WTC11 (cell line): ENCODE data around the gene CDK18. TPM values are rescaled to one million over a fixed set of nuclear protein-coding genes. Genes with fewer than 3 reads are reported as not detected.

Source experiments
- ATAC-seq: fragments of 200-7000 bp; cut with Tn5 transposase; 2 replicates; pipeline ENCODE4 v1.10.0; 2021; ENCODE audit warnings: mild to moderate bottlenecking, moderate library complexity
- CTCF ChIA-PET: fragments of 300-600 bp; sonication (Branson Sonifier 250); formaldehyde crosslinking; loops from one replicate; lab custom pipeline; 2021; ENCODE audit warnings: antibody characterized with exemption; lab: Charles Lee
- POLR2A ChIA-PET: fragments of 350-600 bp; sonication (Branson Sonifier 250); formaldehyde crosslinking; loops from one replicate; lab custom pipeline; 2021; ENCODE audit warnings: antibody characterized with exemption; lab: Charles Lee
- DNase-seq: peaks from one replicate; pipeline ENCODE4 v3.0.0; 2021; ENCODE audit warnings: low spot score
- H3K27ac Mint-ChIP-seq: 2 replicates; pipeline ENCODE4 v1.8.0; 2021; ENCODE audit warnings: mixed read lengths
- H3K27me3 Mint-ChIP-seq: 2 replicates; pipeline ENCODE4 v1.8.0; 2021; ENCODE audit warnings: low read depth, mild to moderate bottlenecking, moderate library complexity, mixed read lengths
- H3K36me3 Mint-ChIP-seq: 2 replicates; pipeline ENCODE4 v1.8.0; 2021; ENCODE audit warnings: mixed read lengths
- H3K4me1 Mint-ChIP-seq: 2 replicates; pipeline ENCODE4 v1.8.0; 2022; ENCODE audit warnings: mixed read lengths
- H3K4me3 Mint-ChIP-seq: 2 replicates; pipeline ENCODE4 v1.8.0; 2021; ENCODE audit warnings: mild to moderate bottlenecking, moderate library complexity, mixed read lengths
- H3K9me3 Mint-ChIP-seq: 2 replicates; pipeline ENCODE4 v1.8.0; 2021; ENCODE audit warnings: mixed read lengths
- CDX4 ChIP-seq: fragments of 250-450 bp; sonication (Bioruptor Pico); IDR thresholded peaks from 2 replicates; pipeline ENCODE4 v1.9.0; 2021; ENCODE audit warnings: moderate library complexity, mild to moderate bottlenecking, inconsistent platforms, borderline replicate concordance
- FOXP1 ChIP-seq: sonication (generic); formaldehyde crosslinking; IDR thresholded peaks from 2 replicates; pipeline ENCODE4 v1.8.0; 2022; ENCODE audit warnings: missing genetic modification reagents, mild to moderate bottlenecking, moderate library complexity, borderline replicate concordance
- MLX ChIP-seq: sonication (generic); formaldehyde crosslinking; IDR thresholded peaks from 2 replicates; pipeline ENCODE4 v1.8.1; 2023; ENCODE audit warnings: mild to moderate bottlenecking, missing genetic modification reagents, moderate library complexity
- MYBL2 ChIP-seq: sonication (generic); formaldehyde crosslinking; IDR thresholded peaks from 2 replicates; pipeline ENCODE4 v1.8.1; 2023; ENCODE audit warnings: mild to moderate bottlenecking, moderate library complexity, missing genetic modification reagents
- NFATC4 ChIP-seq: fragments of 250-450 bp; sonication (Bioruptor Pico); IDR thresholded peaks from 2 replicates; pipeline ENCODE4 v1.9.0; 2021; ENCODE audit warnings: mild to moderate bottlenecking
- PRDM15 ChIP-seq: sonication (generic); formaldehyde crosslinking; IDR thresholded peaks from 2 replicates; pipeline ENCODE4 v1.8.0; 2022; ENCODE audit warnings: missing genetic modification reagents
- RORB ChIP-seq: fragments of 250-450 bp; sonication (Bioruptor Pico); IDR thresholded peaks from 2 replicates; pipeline ENCODE4 v1.9.0; 2021; ENCODE audit warnings: mild to moderate bottlenecking
- SP1 ChIP-seq: sonication (generic); formaldehyde crosslinking; conservative IDR thresholded peaks from 2 replicates; pipeline ENCODE4 v1.8.1; 2022; ENCODE audit warnings: missing genetic modification reagents
- TCF7 ChIP-seq: sonication (generic); formaldehyde crosslinking; IDR thresholded peaks from 2 replicates; pipeline ENCODE4 v1.8.0; 2022; ENCODE audit warnings: mild to moderate bottlenecking, low read depth, missing genetic modification reagents, moderate library complexity
- ZNF219 ChIP-seq: sonication (generic); formaldehyde crosslinking; IDR thresholded peaks from 2 replicates; pipeline ENCODE4 v1.8.0; 2023; ENCODE audit warnings: missing genetic modification reagents, mild to moderate bottlenecking, borderline replicate concordance
- ZNF512 ChIP-seq: sonication (generic); formaldehyde crosslinking; IDR thresholded peaks from 2 replicates; pipeline ENCODE4 v1.8.1; 2022; ENCODE audit warnings: missing genetic modification reagents, borderline replicate concordance
- total RNA-seq: library from RNA; stranded (reverse); gene quantifications from 3 replicates; pipeline ENCODE4 v1.2.3, GENCODE V29; 2021
- TF ChIP-seq, protein P1 (sequence below): sonication (generic); formaldehyde crosslinking; IDR thresholded peaks from 2 replicates; pipeline ENCODE4 v1.8.0; 2022; ENCODE audit warnings: mild to moderate bottlenecking, missing genetic modification reagents
- TF ChIP-seq, protein P2 (sequence below): sonication (generic); formaldehyde crosslinking; IDR thresholded peaks from 2 replicates; pipeline ENCODE4 v1.8.1; 2023; ENCODE audit warnings: mild to moderate bottlenecking, missing genetic modification reagents
- TF ChIP-seq, protein P3 (sequence below): sonication (generic); formaldehyde crosslinking; IDR thresholded peaks from 2 replicates; pipeline ENCODE4 v1.8.0; 2022; ENCODE audit warnings: mild to moderate bottlenecking, missing genetic modification reagents

The CDK18 gene
- total RNA-seq, 1 experiment from 2014 or later = 71.9 TPM

DNA sequence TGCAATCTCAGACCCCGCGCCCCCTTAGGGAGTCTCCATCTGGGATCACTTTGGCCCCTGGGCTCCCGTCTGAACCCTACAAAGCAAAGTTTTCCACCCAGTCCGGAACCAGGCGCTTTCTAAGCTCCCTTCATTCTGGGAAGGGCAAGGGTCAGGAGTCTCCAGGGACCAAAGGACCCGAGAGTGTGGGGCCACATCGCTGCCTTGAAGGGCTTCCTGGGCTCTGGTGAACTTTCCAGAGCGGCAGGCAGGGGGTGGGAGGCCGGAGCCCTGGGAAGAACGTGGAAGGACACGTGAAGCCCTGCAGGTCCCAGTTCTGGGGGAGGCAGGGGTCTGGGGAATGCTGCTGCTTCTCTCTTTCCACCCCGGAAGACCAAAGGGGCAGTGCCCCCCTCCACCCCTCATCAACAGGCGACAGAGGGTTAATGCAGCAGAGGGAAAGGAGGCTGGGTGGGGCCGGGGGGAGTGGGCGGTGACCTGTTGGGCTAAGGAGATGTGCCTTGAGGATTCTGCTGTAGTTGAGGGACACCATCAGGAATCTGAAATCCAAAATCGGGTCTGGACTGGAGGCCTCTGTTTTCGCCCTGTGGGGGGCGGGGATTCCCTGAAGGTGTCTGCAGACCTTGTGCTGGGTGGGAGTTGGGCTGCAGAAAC is 734 bp downstream of the CDK18 start:
- peaks cover 57% of the 10 kb centered on the region for H3K4me1 Mint-ChIP-seq
- DNase-seq (peak; percentile 50), ATAC-seq (peak; percentile 10)

DNA sequence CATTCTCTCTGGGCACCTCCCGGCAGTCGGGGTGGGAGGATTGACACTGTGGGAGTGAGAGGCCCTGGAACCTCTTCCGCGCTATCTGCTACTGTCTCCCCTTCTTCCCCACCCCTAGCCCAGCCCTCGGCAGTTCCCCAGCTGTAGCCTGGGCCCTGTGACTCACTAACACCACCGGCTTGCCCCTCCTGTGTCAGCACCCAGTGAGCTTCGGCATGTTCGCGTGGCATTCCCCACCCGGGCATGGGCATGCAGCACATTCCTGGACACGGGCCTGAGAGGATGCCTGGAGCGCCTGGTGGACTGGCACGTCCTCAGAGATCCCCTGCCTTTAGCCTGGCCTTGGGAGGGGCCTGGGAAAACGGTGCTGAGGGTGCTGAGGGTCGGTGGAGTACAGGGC is 1.3 kb downstream of the CDK18 start:
- H3K27ac Mint-ChIP-seq = no peak overlapping the region
- peak; percentile 80; the same call in 1 of the 2 replicates for TF ChIP-seq FOXP1 (CRISPR knock-in tag)
- TF ChIP-seq MYBL2 = 0 out of 2 replicates have a peak, but pooled peaks have one; percentile 37
- TF ChIP-seq, protein P1, sequence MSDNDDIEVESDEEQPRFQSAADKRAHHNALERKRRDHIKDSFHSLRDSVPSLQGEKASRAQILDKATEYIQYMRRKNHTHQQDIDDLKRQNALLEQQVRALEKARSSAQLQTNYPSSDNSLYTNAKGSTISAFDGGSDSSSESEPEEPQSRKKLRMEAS = 0 out of 2 replicates have a peak, but pooled peaks have one; percentile 26
- no peak for TF ChIP-seq RORB (CRISPR knock-in tag)
- TF ChIP-seq ZNF219 (CRISPR knock-in tag) = no peak
- TF ChIP-seq, all 79 proteins: peak for 3
- ATAC-seq (no peak), DNase-seq (no peak)
- ChIA-PET POLR2A (no interaction called here), CTCF (interaction anchor here (1.3 to 2.2 kb wide), 5 partner anchors 9 to 21 kb away, joined by 3 to 17 read pairs (median 3); no protein-coding TSS in a partner anchor)
- Mint-ChIP-seq H3K27me3 (no peaks in the 10 kb centered on the region), H3K4me3 (peak overlapping the region; percentile 85), H3K36me3 (peaks cover 10% of the 10 kb centered on the region; the same call in 1 of the 2 replicates), H3K4me1 (peaks cover 51% of the 10 kb centered on the region), H3K9me3 (no peaks in the 10 kb centered on the region)

More for the DNA sequence above, 734 bp downstream of the CDK18 start:
- no peaks in the 10 kb centered on the region for H3K9me3 Mint-ChIP-seq
- POLR2A ChIA-PET = interaction anchor here (1.0 to 1.2 kb wide), 2 partner anchors 11 to 38 kb away, joined by 3 read pairs; no protein-coding TSS in a partner anchor
- H3K27me3 Mint-ChIP-seq = no peaks in the 10 kb centered on the region
- TF ChIP-seq PRDM15 (CRISPR knock-in tag) = peak; percentile 61
- TF ChIP-seq, protein P2, sequence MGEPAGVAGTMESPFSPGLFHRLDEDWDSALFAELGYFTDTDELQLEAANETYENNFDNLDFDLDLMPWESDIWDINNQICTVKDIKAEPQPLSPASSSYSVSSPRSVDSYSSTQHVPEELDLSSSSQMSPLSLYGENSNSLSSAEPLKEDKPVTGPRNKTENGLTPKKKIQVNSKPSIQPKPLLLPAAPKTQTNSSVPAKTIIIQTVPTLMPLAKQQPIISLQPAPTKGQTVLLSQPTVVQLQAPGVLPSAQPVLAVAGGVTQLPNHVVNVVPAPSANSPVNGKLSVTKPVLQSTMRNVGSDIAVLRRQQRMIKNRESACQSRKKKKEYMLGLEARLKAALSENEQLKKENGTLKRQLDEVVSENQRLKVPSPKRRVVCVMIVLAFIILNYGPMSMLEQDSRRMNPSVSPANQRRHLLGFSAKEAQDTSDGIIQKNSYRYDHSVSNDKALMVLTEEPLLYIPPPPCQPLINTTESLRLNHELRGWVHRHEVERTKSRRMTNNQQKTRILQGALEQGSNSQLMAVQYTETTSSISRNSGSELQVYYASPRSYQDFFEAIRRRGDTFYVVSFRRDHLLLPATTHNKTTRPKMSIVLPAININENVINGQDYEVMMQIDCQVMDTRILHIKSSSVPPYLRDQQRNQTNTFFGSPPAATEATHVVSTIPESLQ (CRISPR knock-in tag) = no peak
- TF ChIP-seq, protein P3, sequence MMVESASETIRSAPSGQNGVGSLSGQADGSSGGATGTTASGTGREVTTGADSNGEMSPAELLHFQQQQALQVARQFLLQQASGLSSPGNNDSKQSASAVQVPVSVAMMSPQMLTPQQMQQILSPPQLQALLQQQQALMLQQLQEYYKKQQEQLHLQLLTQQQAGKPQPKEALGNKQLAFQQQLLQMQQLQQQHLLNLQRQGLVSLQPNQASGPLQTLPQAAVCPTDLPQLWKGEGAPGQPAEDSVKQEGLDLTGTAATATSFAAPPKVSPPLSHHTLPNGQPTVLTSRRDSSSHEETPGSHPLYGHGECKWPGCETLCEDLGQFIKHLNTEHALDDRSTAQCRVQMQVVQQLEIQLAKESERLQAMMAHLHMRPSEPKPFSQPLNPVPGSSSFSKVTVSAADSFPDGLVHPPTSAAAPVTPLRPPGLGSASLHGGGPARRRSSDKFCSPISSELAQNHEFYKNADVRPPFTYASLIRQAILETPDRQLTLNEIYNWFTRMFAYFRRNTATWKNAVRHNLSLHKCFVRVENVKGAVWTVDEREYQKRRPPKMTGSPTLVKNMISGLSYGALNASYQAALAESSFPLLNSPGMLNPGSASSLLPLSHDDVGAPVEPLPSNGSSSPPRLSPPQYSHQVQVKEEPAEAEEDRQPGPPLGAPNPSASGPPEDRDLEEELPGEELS (CRISPR knock-in tag) = no peak
- TF ChIP-seq, all 79 proteins: peak for 1
- Mint-ChIP-seq H3K27ac (0 out of 2 replicates have a peak overlapping the region, but pooled peaks have one; percentile 19), H3K36me3 (peaks cover 10% of the 10 kb centered on the region; the same call in 1 of the 2 replicates), H3K4me3 (peak overlapping the region; percentile 85)
- CTCF ChIA-PET = interaction anchor here (0.6 to 2.2 kb wide), 12 partner anchors 10 to 166 kb away, joined by 3 to 20 read pairs (median 5); no protein-coding TSS in a partner anchor

GRCh38 chr1:205506409-205507200 is 2.1 kb downstream of the CDK18 start:
- peaks cover 44% of the 10 kb centered on the region for H3K4me1 Mint-ChIP-seq
- ChIA-PET POLR2A (interaction anchor here (0.6 kb wide), 2 partner anchors 62 to 67 kb away, joined by 3 to 4 read pairs; no protein-coding TSS in a partner anchor), CTCF (interaction anchor here (0.6 to 2.2 kb wide), 7 partner anchors 13 to 110 kb away, joined by 3 to 17 read pairs (median 3); no protein-coding TSS in a partner anchor)
- peaks cover 10% of the 10 kb centered on the region; the same call in 1 of the 2 replicates for H3K36me3 Mint-ChIP-seq
- DNase-seq = no peak
- ATAC-seq = no peak
- no peaks in the 10 kb centered on the region for H3K27me3 Mint-ChIP-seq
- H3K9me3 Mint-ChIP-seq = no peaks in the 10 kb centered on the region
- peak overlapping the region; percentile 45; the same call in 1 of the 2 replicates for H3K27ac Mint-ChIP-seq
- peak overlapping the region; percentile 85 for H3K4me3 Mint-ChIP-seq
- TF ChIP-seq CDX4 (CRISPR knock-in tag) (no peak), TCF7 (no peak), ZNF512 (CRISPR knock-in tag) (no peak), NFATC4 (CRISPR knock-in tag) (no peak), MLX (CRISPR knock-in tag) (no peak), SP1 (CRISPR knock-in tag) (no peak)
